MM.1S (cell line): Measurements from ENCODE around the gene CACNA1I.

Source experiments
- DNase-seq: peaks from one replicate; pipeline ENCODE4 v3.0.0-alpha.2; 2015
- H2AFZ ChIP-seq: fragments of 300-600 bp; sonication (generic); 2 replicates; pipeline ENCODE4 v1.6.0; 2016; ENCODE audit warnings: antibody characterized with exemption, low read length
- H3F3A ChIP-seq: fragments of 300-600 bp; sonication (generic); 2 replicates; pipeline ENCODE4 v1.6.1; 2016; ENCODE audit warnings: mild to moderate bottlenecking, antibody characterized with exemption, low read length, moderate library complexity, mixed read lengths; ENCODE audit not compliant: insufficient read depth
- H3K27ac ChIP-seq: fragments of 300-600 bp; sonication (generic); 2 replicates; pipeline ENCODE4 v1.5.1; 2016; ENCODE audit warnings: mild to moderate bottlenecking, low read length
- H3K27me3 ChIP-seq: fragments of 300-600 bp; sonication (generic); replicated peaks from 2 replicates; pipeline ENCODE4 v1.6.0; 2016; ENCODE audit warnings: low read length; ENCODE audit not compliant: insufficient read depth
- H3K36me3 ChIP-seq: fragments of 300-600 bp; sonication (generic); replicated peaks from 2 replicates; pipeline ENCODE4 v1.6.1; 2016; ENCODE audit warnings: mild to moderate bottlenecking, low read length, mixed read lengths; ENCODE audit not compliant: insufficient read depth
- H3K4me1 ChIP-seq: fragments of 300-600 bp; sonication (generic); 2 replicates; pipeline ENCODE4 v1.6.1; 2016; ENCODE audit warnings: low read length, mixed read lengths
- H3K4me2 ChIP-seq: fragments of 300-600 bp; sonication (generic); 2 replicates; pipeline ENCODE4 v1.6.0; 2016; ENCODE audit warnings: low read depth, low read length
- H3K4me3 ChIP-seq: fragments of 300-600 bp; sonication (generic); 2 replicates; pipeline ENCODE4 v1.5.1; 2016; ENCODE audit warnings: low read length, mixed read lengths
- H3K79me2 ChIP-seq: fragments of 300-600 bp; sonication (generic); 2 replicates; pipeline ENCODE4 v1.6.1; 2016; ENCODE audit warnings: mixed run types, low read length, mixed read lengths
- H3K9ac ChIP-seq: fragments of 300-600 bp; sonication (generic); 2 replicates; pipeline ENCODE4 v1.6.1; 2016; ENCODE audit warnings: low read length, mixed read lengths
- H3K9me2 ChIP-seq: fragments of 300-600 bp; sonication (generic); replicated peaks from 2 replicates; pipeline ENCODE4 v1.6.1; 2016; ENCODE audit warnings: mild to moderate bottlenecking, low read length, mixed read lengths; ENCODE audit not compliant: insufficient read depth
- H3K9me3 ChIP-seq: fragments of 300-600 bp; sonication (generic); replicated peaks from 2 replicates; pipeline ENCODE4 v1.6.1; 2016; ENCODE audit warnings: mild to moderate bottlenecking, low read length, mixed read lengths; ENCODE audit not compliant: insufficient read depth
- H4K20me1 ChIP-seq: fragments of 300-600 bp; sonication (generic); 2 replicates; pipeline ENCODE4 v1.6.1; 2016; ENCODE audit warnings: mild to moderate bottlenecking, low read length, moderate library complexity, mixed read lengths; ENCODE audit not compliant: insufficient read depth
- EZH2 ChIP-seq: fragments of 300-600 bp; sonication (generic); optimal IDR thresholded peaks from 2 replicates; pipeline ENCODE3; 2017; ENCODE audit warnings: low read depth, mild to moderate bottlenecking, antibody characterized with exemption, low read length, mixed read lengths
- EZH2phosphoT487 ChIP-seq: fragments of 300-600 bp; sonication (generic); IDR thresholded peaks from 2 replicates; pipeline ENCODE4 v1.6.1; 2018; ENCODE audit warnings: antibody characterized with exemption, low read length
- TF ChIP-seq, protein P1 (sequence below): fragments of 300-600 bp; sonication (generic); IDR thresholded peaks from 2 replicates; pipeline ENCODE4 v1.5.1; 2016; ENCODE audit warnings: antibody characterized with exemption, low read length, mixed read lengths

The CACNA1I gene

GRCh38 chr22:39610246-39610645 is 39.7 kb downstream of the CACNA1I start:
- DNase-seq: no peak

DNA sequence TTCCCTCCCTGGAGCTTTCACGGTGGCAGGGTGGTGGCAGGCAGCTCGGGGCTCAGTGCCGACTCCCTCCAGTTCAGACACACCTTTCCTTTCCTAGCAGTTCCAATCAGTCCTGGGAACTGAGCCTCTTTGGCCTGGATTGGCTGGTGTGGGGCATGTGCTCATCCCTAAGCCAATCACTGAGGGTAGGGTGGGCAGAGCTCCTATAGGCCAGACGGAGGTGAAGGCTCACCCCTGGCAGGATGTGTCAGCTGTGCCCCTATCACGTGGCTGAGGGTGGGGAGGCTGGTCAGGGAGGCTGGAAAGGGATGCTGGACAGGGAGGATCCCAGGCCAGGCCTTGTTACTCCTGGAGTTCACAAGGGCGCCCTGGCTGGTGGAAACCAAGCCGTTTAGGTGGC is 40.2 kb downstream of the CACNA1I start:
- Histone ChIP-seq H3K9ac (no peak overlapping the region), H3F3A (no peaks in the 10 kb centered on the region), H3K4me3 (no peak overlapping the region), H3K9me3 (no peaks in the 10 kb centered on the region), H3K79me2 (no peaks in the 10 kb centered on the region), H3K27me3 (peaks cover 53% of the 10 kb centered on the region), H3K36me3 (no peaks in the 10 kb centered on the region), H3K9me2 (no peaks in the 10 kb centered on the region), H2AFZ (no peak overlapping the region), H3K4me2 (no peak overlapping the region), H3K4me1 (no peaks in the 10 kb centered on the region), H4K20me1 (no peaks in the 10 kb centered on the region), H3K27ac (no peak overlapping the region)
- DNase-seq: no peak
- TF ChIP-seq, protein P1, sequence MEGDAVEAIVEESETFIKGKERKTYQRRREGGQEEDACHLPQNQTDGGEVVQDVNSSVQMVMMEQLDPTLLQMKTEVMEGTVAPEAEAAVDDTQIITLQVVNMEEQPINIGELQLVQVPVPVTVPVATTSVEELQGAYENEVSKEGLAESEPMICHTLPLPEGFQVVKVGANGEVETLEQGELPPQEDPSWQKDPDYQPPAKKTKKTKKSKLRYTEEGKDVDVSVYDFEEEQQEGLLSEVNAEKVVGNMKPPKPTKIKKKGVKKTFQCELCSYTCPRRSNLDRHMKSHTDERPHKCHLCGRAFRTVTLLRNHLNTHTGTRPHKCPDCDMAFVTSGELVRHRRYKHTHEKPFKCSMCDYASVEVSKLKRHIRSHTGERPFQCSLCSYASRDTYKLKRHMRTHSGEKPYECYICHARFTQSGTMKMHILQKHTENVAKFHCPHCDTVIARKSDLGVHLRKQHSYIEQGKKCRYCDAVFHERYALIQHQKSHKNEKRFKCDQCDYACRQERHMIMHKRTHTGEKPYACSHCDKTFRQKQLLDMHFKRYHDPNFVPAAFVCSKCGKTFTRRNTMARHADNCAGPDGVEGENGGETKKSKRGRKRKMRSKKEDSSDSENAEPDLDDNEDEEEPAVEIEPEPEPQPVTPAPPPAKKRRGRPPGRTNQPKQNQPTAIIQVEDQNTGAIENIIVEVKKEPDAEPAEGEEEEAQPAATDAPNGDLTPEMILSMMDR: no peak
- TF ChIP-seq EZH2 (no peak), EZH2phosphoT487 (no peak)

More at GRCh38 chr22:39610246-39610645, 39.7 kb downstream of the CACNA1I start:
- Histone ChIP-seq H3F3A (no peaks in the 10 kb centered on the region), H3K27ac (no peak overlapping the region), H3K79me2 (no peaks in the 10 kb centered on the region), H3K4me1 (no peaks in the 10 kb centered on the region), H3K27me3 (peaks cover 48% of the 10 kb centered on the region), H2AFZ (no peak overlapping the region), H3K9me3 (no peaks in the 10 kb centered on the region), H3K9me2 (no peaks in the 10 kb centered on the region), H3K4me2 (no peak overlapping the region), H3K4me3 (no peak overlapping the region), H3K36me3 (no peaks in the 10 kb centered on the region), H4K20me1 (no peaks in the 10 kb centered on the region), H3K9ac (no peak overlapping the region)
- TF ChIP-seq, protein P1: no peak
- TF ChIP-seq EZH2phosphoT487 (no peak), EZH2 (no peak)

GRCh38 chr22:39611360-39611759 is 40.8 kb downstream of the CACNA1I start:
- Histone ChIP-seq H3K4me2 (no peak overlapping the region), H2AFZ (no peak overlapping the region)

More at GRCh38 chr22:39611360-39611759, 40.8 kb downstream of the CACNA1I start:
- Histone ChIP-seq H3K4me3 (no peak overlapping the region), H3K79me2 (no peaks in the 10 kb centered on the region), H3K27me3 (peaks cover 59% of the 10 kb centered on the region), H3K36me3 (no peaks in the 10 kb centered on the region), H3K4me1 (no peaks in the 10 kb centered on the region), H3K9me2 (no peaks in the 10 kb centered on the region), H3F3A (no peaks in the 10 kb centered on the region), H3K9ac (no peak overlapping the region), H3K9me3 (no peaks in the 10 kb centered on the region), H4K20me1 (no peaks in the 10 kb centered on the region), H3K27ac (no peak overlapping the region)
- TF ChIP-seq EZH2phosphoT487 (no peak), EZH2 (no peak)
- TF ChIP-seq, protein P1: no peak
- no peak for DNase-seq
